ENCODE results near the gene BRD3OS. TPM values are rescaled to one million over a fixed set of nuclear protein-coding genes. Genes with fewer than 3 reads are reported as not detected.

BRD3OS gene
- total RNA-seq, 1 experiment from 2014 or later, result 16.2 TPM

DNA sequence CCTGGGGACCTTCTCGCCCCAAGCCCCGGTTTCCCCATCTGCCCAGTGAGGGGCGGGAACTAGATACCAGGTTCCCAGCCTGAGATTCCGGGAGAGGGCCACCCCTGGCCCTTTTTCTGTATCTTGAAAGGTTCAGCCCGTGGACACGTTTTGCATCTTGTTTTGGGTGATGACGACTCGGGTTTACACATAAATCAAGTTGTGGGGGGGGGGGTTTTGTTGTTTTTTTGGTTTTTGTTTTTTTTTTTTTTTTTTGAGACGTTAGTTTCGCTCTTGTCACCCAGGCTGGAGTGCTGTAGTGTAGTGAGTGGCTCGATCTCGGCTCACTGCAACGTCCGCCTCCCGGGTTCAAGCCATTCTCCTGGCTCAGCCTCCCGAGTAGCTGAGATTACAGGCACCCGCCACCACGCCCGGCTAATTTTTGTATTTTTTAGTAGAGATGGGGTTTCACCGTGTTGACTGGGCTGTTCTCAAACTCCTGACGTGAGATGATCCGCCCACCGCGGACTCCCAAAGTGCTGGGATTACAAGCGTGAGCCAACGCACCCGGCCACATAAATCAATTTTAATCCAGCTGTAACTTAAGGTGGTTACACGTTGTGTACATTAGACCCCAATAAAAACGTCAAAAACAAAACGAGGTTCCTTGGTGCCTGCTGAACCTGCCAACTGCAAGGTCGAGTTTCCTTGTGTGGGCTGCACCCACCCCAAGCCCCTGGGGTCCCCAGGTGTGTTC is 43.6 kb downstream of the BRD3OS start (continued):
- TF ChIP-seq, protein P1, sequence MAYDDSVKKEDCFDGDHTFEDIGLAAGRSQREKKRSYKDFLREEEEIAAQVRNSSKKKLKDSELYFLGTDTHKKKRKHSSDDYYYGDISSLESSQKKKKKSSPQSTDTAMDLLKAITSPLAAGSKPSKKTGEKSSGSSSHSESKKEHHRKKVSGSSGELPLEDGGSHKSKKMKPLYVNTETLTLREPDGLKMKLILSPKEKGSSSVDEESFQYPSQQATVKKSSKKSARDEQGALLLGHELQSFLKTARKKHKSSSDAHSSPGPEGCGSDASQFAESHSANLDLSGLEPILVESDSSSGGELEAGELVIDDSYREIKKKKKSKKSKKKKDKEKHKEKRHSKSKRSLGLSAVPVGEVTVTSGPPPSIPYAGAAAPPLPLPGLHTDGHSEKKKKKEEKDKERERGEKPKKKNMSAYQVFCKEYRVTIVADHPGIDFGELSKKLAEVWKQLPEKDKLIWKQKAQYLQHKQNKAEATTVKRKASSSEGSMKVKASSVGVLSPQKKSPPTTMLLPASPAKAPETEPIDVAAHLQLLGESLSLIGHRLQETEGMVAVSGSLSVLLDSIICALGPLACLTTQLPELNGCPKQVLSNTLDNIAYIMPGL (CRISPR knock-in tag; IDR thresholded peaks at IDR 0.05), result no peak
- TF ChIP-seq FOXJ3 (CRISPR knock-in tag; IDR thresholded peaks at IDR 0.05; ENCODE audit: borderline replicate concordance), result no peak
- TF ChIP-seq, protein P2, sequence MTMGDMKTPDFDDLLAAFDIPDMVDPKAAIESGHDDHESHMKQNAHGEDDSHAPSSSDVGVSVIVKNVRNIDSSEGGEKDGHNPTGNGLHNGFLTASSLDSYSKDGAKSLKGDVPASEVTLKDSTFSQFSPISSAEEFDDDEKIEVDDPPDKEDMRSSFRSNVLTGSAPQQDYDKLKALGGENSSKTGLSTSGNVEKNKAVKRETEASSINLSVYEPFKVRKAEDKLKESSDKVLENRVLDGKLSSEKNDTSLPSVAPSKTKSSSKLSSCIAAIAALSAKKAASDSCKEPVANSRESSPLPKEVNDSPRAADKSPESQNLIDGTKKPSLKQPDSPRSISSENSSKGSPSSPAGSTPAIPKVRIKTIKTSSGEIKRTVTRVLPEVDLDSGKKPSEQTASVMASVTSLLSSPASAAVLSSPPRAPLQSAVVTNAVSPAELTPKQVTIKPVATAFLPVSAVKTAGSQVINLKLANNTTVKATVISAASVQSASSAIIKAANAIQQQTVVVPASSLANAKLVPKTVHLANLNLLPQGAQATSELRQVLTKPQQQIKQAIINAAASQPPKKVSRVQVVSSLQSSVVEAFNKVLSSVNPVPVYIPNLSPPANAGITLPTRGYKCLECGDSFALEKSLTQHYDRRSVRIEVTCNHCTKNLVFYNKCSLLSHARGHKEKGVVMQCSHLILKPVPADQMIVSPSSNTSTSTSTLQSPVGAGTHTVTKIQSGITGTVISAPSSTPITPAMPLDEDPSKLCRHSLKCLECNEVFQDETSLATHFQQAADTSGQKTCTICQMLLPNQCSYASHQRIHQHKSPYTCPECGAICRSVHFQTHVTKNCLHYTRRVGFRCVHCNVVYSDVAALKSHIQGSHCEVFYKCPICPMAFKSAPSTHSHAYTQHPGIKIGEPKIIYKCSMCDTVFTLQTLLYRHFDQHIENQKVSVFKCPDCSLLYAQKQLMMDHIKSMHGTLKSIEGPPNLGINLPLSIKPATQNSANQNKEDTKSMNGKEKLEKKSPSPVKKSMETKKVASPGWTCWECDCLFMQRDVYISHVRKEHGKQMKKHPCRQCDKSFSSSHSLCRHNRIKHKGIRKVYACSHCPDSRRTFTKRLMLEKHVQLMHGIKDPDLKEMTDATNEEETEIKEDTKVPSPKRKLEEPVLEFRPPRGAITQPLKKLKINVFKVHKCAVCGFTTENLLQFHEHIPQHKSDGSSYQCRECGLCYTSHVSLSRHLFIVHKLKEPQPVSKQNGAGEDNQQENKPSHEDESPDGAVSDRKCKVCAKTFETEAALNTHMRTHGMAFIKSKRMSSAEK (CRISPR knock-in tag; IDR thresholded peaks at IDR 0.05; ENCODE audit: borderline replicate concordance), result no peak
- TF ChIP-seq ZNF232 (CRISPR knock-in tag; IDR thresholded peaks at IDR 0.05), result no peak
- TF ChIP-seq, protein P3, sequence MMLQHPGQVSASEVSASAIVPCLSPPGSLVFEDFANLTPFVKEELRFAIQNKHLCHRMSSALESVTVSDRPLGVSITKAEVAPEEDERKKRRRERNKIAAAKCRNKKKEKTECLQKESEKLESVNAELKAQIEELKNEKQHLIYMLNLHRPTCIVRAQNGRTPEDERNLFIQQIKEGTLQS (CRISPR knock-in tag; conservative IDR thresholded peaks at IDR 0.05), result no peak
- TF ChIP-seq, protein P4, sequence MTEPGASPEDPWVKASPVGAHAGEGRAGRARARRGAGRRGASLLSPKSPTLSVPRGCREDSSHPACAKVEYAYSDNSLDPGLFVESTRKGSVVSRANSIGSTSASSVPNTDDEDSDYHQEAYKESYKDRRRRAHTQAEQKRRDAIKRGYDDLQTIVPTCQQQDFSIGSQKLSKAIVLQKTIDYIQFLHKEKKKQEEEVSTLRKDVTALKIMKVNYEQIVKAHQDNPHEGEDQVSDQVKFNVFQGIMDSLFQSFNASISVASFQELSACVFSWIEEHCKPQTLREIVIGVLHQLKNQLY (CRISPR knock-in tag; IDR thresholded peaks at IDR 0.05), result no peak
- TF ChIP-seq, protein P5, sequence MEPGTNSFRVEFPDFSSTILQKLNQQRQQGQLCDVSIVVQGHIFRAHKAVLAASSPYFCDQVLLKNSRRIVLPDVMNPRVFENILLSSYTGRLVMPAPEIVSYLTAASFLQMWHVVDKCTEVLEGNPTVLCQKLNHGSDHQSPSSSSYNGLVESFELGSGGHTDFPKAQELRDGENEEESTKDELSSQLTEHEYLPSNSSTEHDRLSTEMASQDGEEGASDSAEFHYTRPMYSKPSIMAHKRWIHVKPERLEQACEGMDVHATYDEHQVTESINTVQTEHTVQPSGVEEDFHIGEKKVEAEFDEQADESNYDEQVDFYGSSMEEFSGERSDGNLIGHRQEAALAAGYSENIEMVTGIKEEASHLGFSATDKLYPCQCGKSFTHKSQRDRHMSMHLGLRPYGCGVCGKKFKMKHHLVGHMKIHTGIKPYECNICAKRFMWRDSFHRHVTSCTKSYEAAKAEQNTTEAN (CRISPR knock-in tag; IDR thresholded peaks at IDR 0.05), result no peak
- TF ChIP-seq CREB1 (CRISPR knock-in tag; IDR thresholded peaks at IDR 0.05), result no peak
- TF ChIP-seq ZNF263 (CRISPR knock-in tag; IDR thresholded peaks at IDR 0.05; ENCODE audit: low read depth), result no peak
- TF ChIP-seq EMX1 (CRISPR knock-in tag; IDR thresholded peaks at IDR 0.05), result no peak
- TF ChIP-seq, protein P6, sequence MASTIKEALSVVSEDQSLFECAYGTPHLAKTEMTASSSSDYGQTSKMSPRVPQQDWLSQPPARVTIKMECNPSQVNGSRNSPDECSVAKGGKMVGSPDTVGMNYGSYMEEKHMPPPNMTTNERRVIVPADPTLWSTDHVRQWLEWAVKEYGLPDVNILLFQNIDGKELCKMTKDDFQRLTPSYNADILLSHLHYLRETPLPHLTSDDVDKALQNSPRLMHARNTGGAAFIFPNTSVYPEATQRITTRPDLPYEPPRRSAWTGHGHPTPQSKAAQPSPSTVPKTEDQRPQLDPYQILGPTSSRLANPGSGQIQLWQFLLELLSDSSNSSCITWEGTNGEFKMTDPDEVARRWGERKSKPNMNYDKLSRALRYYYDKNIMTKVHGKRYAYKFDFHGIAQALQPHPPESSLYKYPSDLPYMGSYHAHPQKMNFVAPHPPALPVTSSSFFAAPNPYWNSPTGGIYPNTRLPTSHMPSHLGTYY (CRISPR knock-in tag; IDR thresholded peaks at IDR 0.05), result no peak

DNA sequence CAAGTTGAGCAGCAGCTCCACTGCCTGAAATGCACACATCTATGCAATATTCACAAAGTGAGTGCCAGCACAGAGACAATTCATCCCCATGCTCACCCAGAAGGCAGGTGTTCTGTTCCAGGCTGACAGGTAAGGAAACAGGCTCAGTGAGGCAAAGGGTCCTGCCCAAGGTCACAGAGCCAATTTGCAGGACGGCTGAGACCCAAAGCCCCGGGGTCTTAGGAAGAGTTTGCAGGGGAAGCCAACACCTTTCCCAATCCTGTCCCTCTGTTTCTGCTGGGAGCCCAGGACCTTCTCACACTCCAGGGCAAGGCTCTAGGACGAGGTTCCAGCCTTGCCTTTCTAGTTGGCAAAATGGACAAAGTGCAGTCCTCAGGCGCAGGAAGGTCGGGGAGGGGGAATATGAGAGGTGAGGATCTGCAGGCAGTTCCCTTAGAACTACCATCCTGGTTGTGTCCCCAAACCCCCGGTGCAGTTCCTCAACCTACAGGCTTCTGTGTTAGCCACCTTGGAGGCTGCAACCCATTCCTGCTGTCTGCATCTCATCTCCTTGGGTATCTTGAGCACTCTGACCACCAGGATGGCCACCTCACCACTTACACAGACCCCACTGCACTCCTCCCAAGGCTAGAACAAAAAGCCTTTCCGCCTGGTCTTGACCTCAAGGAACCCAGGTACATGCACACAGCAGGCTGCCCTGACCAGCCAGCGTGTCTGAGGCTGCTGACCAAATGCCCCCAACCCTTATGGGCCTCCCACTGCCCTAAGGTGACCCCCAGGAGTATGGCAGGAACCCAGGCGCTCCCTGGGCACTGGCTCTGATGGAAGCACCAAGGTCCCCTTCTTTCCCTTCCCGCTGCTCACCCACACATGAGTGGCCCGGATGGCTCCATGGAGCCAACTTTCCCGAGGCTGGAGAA is 44.5 kb downstream of the BRD3OS start:
- H3K4me3 Mint-ChIP-seq, result peak overlapping the region; percentile 72

More for the DNA sequence above, 44.5 kb downstream of the BRD3OS start:
- Mint-ChIP-seq H3K36me3 (peaks cover 5% of the 10 kb centered on the region; the same call in 1 of the 2 replicates), H3K9me3 (peaks cover 24% of the 10 kb centered on the region), H3K27ac (no peak overlapping the region), H3K27me3 (ENCODE audit: low read depth) (peaks cover 39% of the 10 kb centered on the region), H3K4me1 (peaks cover 18% of the 10 kb centered on the region)
- DNase-seq (ENCODE audit: low spot score) (no peak), ATAC-seq (no peak)
- no peak for TF ChIP-seq KAT7 (CRISPR knock-in tag; IDR thresholded peaks at IDR 0.05; ENCODE audit: borderline replicate concordance)
- ChIA-PET POLR2A (no interaction called here), CTCF (no interaction called here)

Measured in WTC11 (cell line).